ENCODE measurements around the gene CT45A5.
A peak's percentile ranks its signal among the peaks of the same experiment; 100 is the strongest.
"Not testable (repeated sequence)": the region's sequence is repeated elsewhere in the genome, so short reads cannot be mapped to it uniquely, and the experiment has no call there.

CT45A5 gene, protein sequence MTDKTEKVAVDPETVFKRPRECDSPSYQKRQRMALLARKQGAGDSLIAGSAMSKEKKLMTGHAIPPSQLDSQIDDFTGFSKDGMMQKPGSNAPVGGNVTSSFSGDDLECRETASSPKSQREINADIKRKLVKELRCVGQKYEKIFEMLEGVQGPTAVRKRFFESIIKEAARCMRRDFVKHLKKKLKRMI
- total RNA-seq: 0 to 0.08 (median 0) reads per million in 18 experiments

DNA sequence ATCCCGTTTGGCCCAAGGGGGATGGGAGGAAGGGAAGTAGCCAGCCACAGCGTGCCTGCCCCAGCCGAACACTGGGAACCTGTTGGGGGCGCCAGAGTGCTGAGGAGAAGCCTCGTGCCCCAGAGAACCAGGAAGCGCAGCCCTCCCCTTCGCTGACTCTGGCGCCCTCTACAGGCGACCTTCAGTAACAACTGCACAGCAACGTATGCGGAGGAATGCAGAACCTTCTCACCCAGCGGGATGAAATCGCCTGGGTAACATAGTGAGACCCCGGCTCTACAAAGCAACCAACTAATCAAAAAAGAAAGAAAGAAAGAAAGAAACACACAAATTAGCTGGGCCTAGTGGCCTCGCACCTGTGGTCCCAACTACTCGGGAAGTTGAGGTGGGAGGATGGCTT lies at the start of gene CT45A5:
Gene CT45A5 (minus strand): TSS at position 101 of the 400 bp plus-strand sequence. CDS start 3,774 bp downstream, outside the sequence.
- DNase-seq: not testable (repeated sequence)

DNA sequence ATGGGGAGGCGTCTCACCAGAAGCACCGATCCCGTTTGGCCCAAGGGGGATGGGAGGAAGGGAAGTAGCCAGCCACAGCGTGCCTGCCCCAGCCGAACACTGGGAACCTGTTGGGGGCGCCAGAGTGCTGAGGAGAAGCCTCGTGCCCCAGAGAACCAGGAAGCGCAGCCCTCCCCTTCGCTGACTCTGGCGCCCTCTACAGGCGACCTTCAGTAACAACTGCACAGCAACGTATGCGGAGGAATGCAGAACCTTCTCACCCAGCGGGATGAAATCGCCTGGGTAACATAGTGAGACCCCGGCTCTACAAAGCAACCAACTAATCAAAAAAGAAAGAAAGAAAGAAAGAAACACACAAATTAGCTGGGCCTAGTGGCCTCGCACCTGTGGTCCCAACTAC lies 34.6 kb upstream of the CT45A5 start, which contains the start of gene CT45A2:
Gene CT45A2 (minus strand): TSS at position 101 of the 400 bp plus-strand sequence. CDS start 3,747 bp downstream, outside the sequence.
- not testable (repeated sequence) for DNase-seq

DNA sequence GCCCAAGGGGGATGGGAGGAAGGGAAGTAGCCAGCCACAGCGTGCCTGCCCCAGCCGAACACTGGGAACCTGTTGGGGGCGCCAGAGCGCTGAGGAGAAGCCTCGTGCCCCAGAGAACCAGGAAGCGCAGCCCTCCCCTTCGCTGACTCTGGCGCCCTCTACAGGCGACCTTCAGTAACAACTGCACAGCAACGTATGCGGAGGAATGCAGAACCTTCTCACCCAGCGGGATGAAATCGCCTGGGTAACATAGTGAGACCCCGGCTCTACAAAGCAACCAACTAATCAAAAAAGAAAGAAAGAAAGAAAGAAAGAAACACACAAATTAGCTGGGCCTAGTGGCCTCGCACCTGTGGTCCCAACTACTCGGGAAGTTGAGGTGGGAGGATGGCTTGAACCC lies 17.4 kb upstream of the CT45A5 start, which contains the start of gene CT45A6:
Gene CT45A6 (minus strand): TSS at position 101 of the 400 bp plus-strand sequence. CDS start 3,794 bp downstream, outside the sequence.
- DNase-seq: not testable (repeated sequence)

DNA sequence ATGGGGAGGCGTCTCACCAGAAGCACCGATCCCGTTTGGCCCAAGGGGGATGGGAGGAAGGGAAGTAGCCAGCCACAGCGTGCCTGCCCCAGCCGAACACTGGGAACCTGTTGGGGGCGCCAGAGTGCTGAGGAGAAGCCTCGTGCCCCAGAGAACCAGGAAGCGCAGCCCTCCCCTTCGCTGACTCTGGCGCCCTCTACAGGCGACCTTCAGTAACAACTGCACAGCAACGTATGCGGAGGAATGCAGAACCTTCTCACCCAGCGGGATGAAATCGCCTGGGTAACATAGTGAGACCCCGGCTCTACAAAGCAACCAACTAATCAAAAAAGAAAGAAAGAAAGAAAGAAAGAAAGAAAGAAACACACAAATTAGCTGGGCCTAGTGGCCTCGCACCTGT lies 17.2 kb downstream of the CT45A5 start, which contains the start of gene CT45A3:
Gene CT45A3 (minus strand): TSS at position 101 of the 400 bp plus-strand sequence. CDS start 3,747 bp downstream, outside the sequence.
- not testable (repeated sequence) for DNase-seq

DNA sequence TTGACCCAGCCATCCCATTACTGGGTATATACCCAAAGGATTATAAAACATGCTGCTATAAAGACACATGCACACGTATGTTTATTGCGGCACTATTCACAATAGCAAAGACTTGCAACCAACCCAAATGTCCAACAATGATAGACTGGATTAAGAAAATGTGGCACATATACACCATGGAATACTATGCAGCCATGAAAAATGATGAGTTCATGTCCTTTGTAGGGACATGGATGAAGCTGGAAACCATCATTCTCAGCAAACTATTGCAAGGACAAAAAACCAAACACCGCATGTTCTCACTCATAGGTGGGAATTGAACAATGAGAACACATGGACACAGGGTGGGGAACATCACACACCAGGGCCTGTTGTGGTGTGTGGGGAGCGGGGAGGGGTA lies 40.6 kb downstream of the CT45A5 start:
- not testable (repeated sequence) for DNase-seq

DNA sequence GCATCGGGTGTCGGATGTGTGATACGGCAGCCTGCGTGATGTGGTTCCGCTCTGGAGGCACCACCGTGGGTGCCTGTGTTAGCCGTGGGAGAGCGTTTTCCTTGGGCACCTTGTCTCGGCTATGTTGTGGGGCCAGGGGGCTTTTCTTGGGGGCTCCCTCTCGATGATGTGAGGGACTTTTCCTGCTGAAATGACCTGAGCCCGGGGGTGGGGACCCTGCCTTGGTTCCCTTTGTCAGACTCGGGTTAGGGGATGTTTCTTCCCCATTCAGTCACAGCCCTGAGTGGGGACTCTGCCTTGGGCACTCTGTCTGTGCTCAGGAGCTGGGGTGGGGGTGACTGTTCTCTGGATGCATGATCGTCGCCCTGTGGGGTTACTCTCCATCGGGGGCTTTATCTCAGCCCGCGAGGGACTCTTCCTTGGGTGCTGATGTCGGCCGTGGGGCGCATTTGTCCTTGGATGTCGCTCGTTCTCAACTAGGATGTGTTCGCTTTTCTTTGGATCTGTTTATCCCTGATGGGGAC lies 44.0 kb downstream of the CT45A5 start:
- no peak for DNase-seq

DNA sequence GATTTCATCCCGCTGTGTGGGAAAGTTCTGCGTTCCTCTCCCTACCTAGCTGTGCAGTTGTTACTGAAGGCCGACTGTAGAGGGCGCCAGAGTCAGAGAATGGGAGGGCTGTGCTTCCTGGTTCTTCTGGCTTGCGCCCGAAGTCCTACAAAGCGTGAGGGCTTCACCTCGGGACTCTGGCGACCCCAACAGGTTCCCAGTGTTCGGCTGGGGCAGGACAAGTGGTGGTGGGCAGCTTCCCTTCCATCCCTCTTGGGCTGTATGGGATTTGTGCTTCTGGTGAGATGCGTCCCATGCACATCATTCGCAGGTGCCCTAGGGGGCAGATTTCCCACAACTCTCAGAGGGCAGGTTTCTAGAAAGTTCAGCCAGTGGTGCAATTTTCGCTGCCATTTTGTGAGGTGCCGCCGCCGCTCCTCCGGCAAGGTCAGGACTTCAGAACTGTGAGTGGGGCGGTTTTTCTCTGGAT lies 44.6 kb downstream of the CT45A5 start:
- DNase-seq: peak; percentile 45 to 64

DNA sequence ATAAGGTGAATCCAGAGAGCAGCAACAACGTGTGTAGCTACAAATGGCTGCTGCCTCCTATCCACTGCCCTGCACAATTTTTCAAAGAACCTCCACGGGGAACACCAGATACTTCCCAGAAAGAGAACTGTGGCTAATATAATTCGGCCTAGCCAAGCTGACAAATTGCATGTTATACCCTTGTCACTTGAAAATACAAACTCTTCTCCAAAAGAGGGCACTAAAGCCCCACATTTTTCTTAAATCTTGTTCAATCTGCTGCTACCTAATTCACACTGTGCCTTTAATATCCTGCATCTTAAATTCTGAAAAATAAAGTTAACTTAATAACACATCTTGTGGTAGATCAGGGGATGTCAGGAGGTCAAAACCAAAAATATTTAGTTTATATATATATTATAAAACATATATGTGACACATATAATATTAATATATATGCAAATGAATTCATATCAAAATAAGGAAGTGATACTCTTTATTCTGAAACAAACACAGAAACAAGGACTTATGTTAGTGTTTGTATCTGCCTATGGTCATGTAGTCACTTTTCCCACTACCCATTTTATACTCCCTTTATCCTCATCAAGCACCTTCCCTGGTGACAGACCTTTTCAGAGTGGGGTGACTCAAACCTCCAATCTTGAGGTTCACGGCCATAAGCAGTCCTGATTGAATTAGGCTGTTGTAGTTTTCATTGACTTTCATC lies 47.8 kb downstream of the CT45A5 start:
- peak in 1 of 2 donors; percentile 15 for DNase-seq

DNA sequence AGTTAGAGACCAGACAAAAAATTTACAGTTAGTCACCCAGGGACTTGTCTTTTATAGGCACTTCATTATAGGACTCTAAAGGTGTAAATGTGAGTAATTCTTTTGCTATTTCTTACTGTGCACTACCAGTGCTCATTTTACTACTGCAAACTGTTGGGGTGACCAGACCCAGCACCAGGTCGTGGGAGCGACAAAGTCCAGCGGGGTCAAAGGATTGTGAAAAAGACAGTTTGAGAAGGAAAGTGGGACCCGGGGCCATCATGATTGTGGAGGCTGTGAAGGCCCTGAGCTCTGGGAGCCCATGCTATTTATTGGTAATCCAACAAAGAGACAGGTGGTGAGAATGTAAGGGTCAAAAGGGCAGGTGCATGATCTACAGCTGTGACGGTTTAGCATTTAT lies 50.6 kb downstream of the CT45A5 start:
- not testable (repeated sequence) for DNase-seq
